K562 (cell line): ENCODE measurements around the gene UMODL1. TPM values are rescaled to one million over a fixed set of nuclear protein-coding genes. Genes with fewer than 3 reads are reported as not detected.

Experiments used
- ASH1L ChIP-seq: fragments of 450-650 bp; IDR thresholded peaks from 2 replicates; pipeline ENCODE4 v1.6.1; 2018; ENCODE audit warnings: borderline replicate concordance, mild to moderate bottlenecking, low read depth; ENCODE audit not compliant: partially characterized antibody
- CAMTA2 ChIP-seq: fragments of 250-450 bp; sonication (Bioruptor Pico); conservative IDR thresholded peaks from 2 replicates; pipeline ENCODE4 v1.5.1; 2022
- ELF4 ChIP-seq: fragments of 450-650 bp; formaldehyde crosslinking; IDR thresholded peaks from 2 replicates; pipeline ENCODE4 v1.4.0; 2022; ENCODE audit warnings: missing genetic modification characterization
- MAFK ChIP-seq: IDR thresholded peaks from 2 replicates; pipeline ENCODE4 v1.6.1; 2011; ENCODE audit warnings: low read length, improper control_type of control experiment
- MXD1 ChIP-seq: fragments of 250-450 bp; sonication (Bioruptor Pico); IDR thresholded peaks from 2 replicates; pipeline ENCODE4 v1.8.0; 2021; ENCODE audit warnings: borderline replicate concordance, mild to moderate bottlenecking, moderate library complexity; ENCODE audit not compliant: poor library complexity, severe bottlenecking
- POLR2AphosphoS2 ChIP-seq: IDR thresholded peaks from 2 replicates; pipeline ENCODE4 v1.6.1; 2012; ENCODE audit warnings: low read length, improper control_type of control experiment
- POLR3A ChIP-seq: IDR thresholded peaks from 2 replicates; pipeline ENCODE4 v1.6.1; 2011; ENCODE audit warnings: borderline replicate concordance, mild to moderate bottlenecking, moderate library complexity; ENCODE audit not compliant: insufficient read length, insufficient read depth; ENCODE audit errors: extremely low read depth
- RAD51 ChIP-seq: fragments of 450-650 bp; IDR thresholded peaks from 2 replicates; pipeline ENCODE4 v1.7.1; 2016; ENCODE audit warnings: low read depth, mild to moderate bottlenecking, borderline replicate concordance
- RFX1 ChIP-seq: fragments of 450-650 bp; IDR thresholded peaks from 2 replicates; pipeline ENCODE4 v1.6.1; 2016; ENCODE audit warnings: mild to moderate bottlenecking, moderate library complexity
- SMARCE1 ChIP-seq: fragments of 450-650 bp; IDR thresholded peaks from 2 replicates; pipeline ENCODE4 v1.7.1; 2016; ENCODE audit warnings: mild to moderate bottlenecking
- TAF15 ChIP-seq: fragments of 200-400 bp; formaldehyde crosslinking; IDR thresholded peaks from 2 replicates; pipeline ENCODE4 v1.6.1; 2017; ENCODE audit warnings: mild to moderate bottlenecking, low read depth, low read length, moderate library complexity
- THRB ChIP-seq: fragments of 450-650 bp; formaldehyde crosslinking; conservative IDR thresholded peaks from 2 replicates; pipeline ENCODE4 v1.4.0; 2022; ENCODE audit warnings: mild to moderate bottlenecking, missing genetic modification characterization
- TRIM24 ChIP-seq, 2 experiments: fragments of 450-650 bp; IDR thresholded peaks; 2 replicates each; pipeline ENCODE4 v1.6.1; 2016
- ZSCAN29 ChIP-seq: fragments of 450-650 bp; IDR thresholded peaks from 2 replicates; pipeline ENCODE4 v1.6.1; 2017
- polyA plus RNA-seq, 8 experiments: library from polyadenylated mRNA; depleted of rRNA in 4 of 8; stranded (reverse) in 5 of 8; unstranded in 3 of 8; fragments of >200 nt; fragmentation: Nextera tagmentation in 2 of 8; fragmentation: Illumina TruSeq in 1 of 8; extraction: Ambion mirVana in 2 of 8; extraction: Trizol in 1 of 8; gene quantifications; 2 replicates each; pipeline versions ENCODE4 v1.2.1 to v1.2.3, GENCODE V29; 2011 to 2014; ENCODE audit warnings: inconsistent platforms in 1 of 8, missing spikeins in 1 of 8
- total RNA-seq, 7 experiments: library from RNA; depleted of rRNA in 6 of 7; stranded (reverse); fragments of >200 nt in 6 of 7; fragmentation: Illumina TruSeq in 2 of 7; extraction: Trizol in 2 of 7; gene quantifications; 2 replicates each; pipeline versions ENCODE4 v1.2.1 to v1.2.3, GENCODE V29; 2011 to 2021; ENCODE audit warnings: low replicate concordance in 1 of 7
- TF ChIP-seq, protein P1 (sequence below): fragments of 450-650 bp; formaldehyde crosslinking; IDR thresholded peaks from 2 replicates; pipeline ENCODE4 v1.4.0; 2022; ENCODE audit warnings: missing genetic modification characterization
- TF ChIP-seq, protein P2 (sequence below): fragments of 450-650 bp; IDR thresholded peaks from 2 replicates; pipeline ENCODE4 v1.6.1; 2016; ENCODE audit warnings: mild to moderate bottlenecking

The UMODL1 gene
- total and polyA plus RNA-seq, 9 of the 15 experiments (the other 6 are each of a cell fraction or from before 2014, with no cell fraction given) = not detected

DNA sequence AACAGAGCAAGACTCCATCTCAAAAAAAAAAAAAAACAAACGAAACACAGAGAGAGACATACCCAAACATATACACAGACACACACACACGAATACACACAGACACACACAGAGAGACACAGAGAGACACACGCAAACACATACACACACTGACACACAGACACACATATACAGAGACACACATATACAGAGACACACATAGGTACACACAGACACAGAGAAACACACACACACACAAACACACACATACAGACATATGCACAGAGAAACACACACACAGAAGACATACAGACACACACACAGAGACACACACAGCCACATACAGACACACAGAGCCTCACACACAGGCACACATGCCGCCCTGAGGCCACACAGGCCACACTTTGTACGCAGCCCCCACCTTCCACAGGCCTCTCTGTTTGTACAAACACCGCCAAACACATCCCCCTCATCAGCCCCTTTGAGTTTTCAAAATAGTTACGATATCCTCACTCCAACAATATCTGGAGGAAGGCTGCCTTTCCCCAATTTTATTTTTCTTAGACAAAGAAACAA lies 90.4 kb downstream of the UMODL1 start (continued):
- 0 out of 2 replicates have a peak, but pooled peaks have one; percentile 63 for TF ChIP-seq THRB (CRISPR knock-in tag)
- no peak for TF ChIP-seq MAFK
- no peak for TF ChIP-seq RAD51
- no peak for TF ChIP-seq TAF15
- TF ChIP-seq CAMTA2 (CRISPR knock-in tag) = no peak
- no peak for TF ChIP-seq ZSCAN29
- TF ChIP-seq, protein P1, sequence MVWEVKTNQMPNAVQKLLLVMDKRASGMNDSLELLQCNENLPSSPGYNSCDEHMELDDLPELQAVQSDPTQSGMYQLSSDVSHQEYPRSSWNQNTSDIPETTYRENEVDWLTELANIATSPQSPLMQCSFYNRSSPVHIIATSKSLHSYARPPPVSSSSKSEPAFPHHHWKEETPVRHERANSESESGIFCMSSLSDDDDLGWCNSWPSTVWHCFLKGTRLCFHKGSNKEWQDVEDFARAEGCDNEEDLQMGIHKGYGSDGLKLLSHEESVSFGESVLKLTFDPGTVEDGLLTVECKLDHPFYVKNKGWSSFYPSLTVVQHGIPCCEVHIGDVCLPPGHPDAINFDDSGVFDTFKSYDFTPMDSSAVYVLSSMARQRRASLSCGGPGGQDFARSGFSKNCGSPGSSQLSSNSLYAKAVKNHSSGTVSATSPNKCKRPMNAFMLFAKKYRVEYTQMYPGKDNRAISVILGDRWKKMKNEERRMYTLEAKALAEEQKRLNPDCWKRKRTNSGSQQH (CRISPR knock-in tag) = 0 out of 2 replicates have a peak, but pooled peaks have one; percentile 78
- TF ChIP-seq MXD1 (CRISPR knock-in tag) = no peak
- TF ChIP-seq, protein P2, sequence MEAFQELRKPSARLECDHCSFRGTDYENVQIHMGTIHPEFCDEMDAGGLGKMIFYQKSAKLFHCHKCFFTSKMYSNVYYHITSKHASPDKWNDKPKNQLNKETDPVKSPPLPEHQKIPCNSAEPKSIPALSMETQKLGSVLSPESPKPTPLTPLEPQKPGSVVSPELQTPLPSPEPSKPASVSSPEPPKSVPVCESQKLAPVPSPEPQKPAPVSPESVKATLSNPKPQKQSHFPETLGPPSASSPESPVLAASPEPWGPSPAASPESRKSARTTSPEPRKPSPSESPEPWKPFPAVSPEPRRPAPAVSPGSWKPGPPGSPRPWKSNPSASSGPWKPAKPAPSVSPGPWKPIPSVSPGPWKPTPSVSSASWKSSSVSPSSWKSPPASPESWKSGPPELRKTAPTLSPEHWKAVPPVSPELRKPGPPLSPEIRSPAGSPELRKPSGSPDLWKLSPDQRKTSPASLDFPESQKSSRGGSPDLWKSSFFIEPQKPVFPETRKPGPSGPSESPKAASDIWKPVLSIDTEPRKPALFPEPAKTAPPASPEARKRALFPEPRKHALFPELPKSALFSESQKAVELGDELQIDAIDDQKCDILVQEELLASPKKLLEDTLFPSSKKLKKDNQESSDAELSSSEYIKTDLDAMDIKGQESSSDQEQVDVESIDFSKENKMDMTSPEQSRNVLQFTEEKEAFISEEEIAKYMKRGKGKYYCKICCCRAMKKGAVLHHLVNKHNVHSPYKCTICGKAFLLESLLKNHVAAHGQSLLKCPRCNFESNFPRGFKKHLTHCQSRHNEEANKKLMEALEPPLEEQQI = no peak
- TF ChIP-seq TRIM24 (IDR thresholded peaks at IDR 0.05) = no peak
- no peak for TF ChIP-seq SMARCE1
- TF ChIP-seq ELF4 (CRISPR knock-in tag) = 0 out of 2 replicates have a peak, but pooled peaks have one; percentile 53
- TF ChIP-seq POLR3A = no peak
- TF ChIP-seq RFX1 = no peak
- TF ChIP-seq POLR2AphosphoS2 = no peak
- TF ChIP-seq ASH1L = no peak
- TF ChIP-seq, all 486 proteins: peak for 4
